Measurements from ENCODE around the gene ARMH3.
"Not testable (repeated sequence)": the region's sequence is repeated elsewhere in the genome, so short reads cannot be mapped to it uniquely, and the experiment has no call there.

ARMH3 gene, protein sequence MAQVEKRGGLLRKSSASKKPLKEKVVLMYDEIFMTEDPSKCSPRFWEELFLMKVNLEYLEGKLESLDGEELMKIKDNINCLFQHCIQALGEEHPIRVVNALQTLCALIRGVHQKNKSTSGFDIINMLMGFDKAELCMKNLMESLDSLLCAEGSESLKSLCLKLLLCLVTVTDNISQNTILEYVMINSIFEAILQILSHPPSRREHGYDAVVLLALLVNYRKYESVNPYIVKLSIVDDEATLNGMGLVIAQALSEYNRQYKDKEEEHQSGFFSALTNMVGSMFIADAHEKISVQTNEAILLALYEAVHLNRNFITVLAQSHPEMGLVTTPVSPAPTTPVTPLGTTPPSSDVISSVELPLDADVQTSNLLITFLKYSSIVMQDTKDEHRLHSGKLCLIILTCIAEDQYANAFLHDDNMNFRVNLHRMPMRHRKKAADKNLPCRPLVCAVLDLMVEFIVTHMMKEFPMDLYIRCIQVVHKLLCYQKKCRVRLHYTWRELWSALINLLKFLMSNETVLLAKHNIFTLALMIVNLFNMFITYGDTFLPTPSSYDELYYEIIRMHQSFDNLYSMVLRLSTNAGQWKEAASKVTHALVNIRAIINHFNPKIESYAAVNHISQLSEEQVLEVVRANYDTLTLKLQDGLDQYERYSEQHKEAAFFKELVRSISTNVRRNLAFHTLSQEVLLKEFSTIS

GRCh38 chr10:102055647-102056419 lies at the start of gene ARMH3:
ARMH3 (minus strand) TSS chr10:102056173; CDS start chr10:102040114, 16,059 bp downstream.
- DNase-seq = peak; percentile 66

- DNase-seq = no peak
Observed at GRCh38 chr10:102102421-102102820, 46.4 kb upstream of the ARMH3 start.

DNA sequence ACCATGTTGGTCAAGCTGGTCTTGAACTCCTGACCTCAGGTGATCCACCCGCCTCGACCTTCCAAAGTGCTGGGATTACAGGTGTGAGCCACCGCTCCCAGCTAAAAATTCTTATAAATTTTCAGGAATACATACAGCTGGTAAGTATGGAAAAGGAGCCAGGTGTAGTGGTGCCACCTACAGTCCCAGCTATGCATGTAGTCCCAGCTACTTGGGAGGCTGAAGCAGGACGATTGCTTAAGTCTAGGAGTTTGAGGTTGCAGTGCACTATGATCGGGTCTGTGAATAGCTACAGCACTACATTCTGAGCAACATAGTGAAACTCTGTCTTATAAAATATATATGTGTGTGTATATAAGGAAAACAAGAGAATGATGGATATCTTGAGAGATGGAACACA lies 45.2 kb upstream of the ARMH3 start:
- DNase-seq = no peak

- no peak for DNase-seq
Observed at GRCh38 chr10:102096449-102096848, 40.5 kb upstream of the ARMH3 start.

- no peak for DNase-seq
Observed at GRCh38 chr10:102090772-102091171, 34.8 kb upstream of the ARMH3 start.

DNA sequence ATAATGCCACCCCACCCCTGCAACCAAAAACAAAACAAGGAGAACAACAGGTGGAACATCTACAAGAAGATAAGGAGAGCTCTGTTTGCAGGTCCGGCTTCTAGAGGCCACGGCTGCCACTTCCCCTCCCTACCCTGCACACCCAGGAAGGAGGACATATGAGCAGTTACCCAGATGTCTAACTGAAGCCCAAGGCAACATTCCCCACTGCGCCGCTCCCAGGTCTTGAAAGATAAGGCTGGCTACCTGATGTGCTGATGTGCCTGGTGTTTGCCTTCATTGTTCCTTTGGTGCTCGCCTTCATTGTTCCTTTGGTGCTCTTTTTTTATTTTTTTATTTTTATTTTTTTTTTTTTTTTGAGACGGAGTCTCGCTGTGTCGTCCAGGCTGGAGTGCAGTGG lies 30.2 kb upstream of the ARMH3 start:
- DNase-seq = no peak

- no peak for DNase-seq
Observed at GRCh38 chr10:102085336-102085735, 29.4 kb upstream of the ARMH3 start.

GRCh38 chr10:102083541-102083940 lies 27.6 kb upstream of the ARMH3 start:
- no peak for DNase-seq

- no peak for DNase-seq
Observed at GRCh38 chr10:102072673-102073527, 16.9 kb upstream of the ARMH3 start.

DNA sequence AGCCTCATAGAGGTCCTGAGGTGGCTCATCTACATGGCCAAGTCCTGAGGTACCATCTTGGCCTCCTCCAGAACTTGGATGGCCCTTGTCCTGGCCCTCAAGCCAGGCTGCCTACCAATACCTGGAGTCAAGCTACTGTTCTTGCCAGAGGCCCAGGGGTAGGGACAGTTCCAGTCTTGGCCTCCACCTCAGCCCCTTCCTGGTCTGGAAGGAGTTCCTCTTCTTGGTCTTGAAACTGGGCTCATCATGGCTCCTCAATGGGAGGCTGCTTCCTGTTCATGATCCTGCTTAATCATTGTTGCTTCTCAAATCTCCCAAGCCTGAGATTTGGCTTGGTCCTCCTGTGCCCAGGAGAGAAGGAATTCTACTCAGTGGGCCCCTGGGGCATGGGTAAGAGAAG lies 13.1 kb upstream of the ARMH3 start:
- DNase-seq = no peak

GRCh38 chr10:102068216-102068615 lies 12.2 kb upstream of the ARMH3 start:
- no peak for DNase-seq

GRCh38 chr10:102067091-102067916 lies 11.3 kb upstream of the ARMH3 start:
- no peak for DNase-seq

DNA sequence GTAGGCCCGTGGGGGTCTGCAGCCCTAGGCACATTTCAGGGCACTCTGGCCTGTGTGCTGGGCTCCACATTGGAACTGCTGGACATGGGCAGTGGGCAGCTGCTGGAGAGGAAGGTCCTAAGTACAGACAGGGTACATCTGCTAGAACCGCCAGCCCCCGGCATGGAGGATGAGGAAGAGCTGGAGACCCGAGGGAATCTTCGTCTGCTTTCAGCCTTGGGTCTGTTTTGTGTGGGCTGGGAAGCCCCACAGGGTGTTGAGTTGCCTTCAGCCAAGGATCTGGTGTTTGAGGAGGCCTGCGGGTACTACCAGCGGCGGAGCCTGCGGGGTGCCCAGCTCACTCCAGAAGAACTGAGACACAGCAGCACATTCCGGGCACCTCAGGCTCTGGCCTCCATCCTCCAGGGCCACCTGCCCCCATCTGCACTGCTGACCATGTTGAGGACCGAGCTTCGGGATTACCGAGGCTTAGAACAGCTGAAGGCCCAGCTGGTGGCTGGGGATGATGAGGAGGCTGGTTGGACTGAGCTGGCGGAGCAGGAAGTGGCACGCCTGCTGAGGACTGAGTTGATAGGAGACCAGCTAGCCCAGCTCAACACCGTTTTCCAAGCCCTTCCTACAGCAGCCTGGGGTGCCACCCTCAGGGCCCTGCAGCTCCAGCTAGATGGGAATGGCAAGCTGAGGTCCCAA lies 10.6 kb upstream of the ARMH3 start:
- peak; percentile 31 for DNase-seq

- no peak for DNase-seq
Observed at GRCh38 chr10:102065561-102066398, 9.8 kb upstream of the ARMH3 start.

DNA sequence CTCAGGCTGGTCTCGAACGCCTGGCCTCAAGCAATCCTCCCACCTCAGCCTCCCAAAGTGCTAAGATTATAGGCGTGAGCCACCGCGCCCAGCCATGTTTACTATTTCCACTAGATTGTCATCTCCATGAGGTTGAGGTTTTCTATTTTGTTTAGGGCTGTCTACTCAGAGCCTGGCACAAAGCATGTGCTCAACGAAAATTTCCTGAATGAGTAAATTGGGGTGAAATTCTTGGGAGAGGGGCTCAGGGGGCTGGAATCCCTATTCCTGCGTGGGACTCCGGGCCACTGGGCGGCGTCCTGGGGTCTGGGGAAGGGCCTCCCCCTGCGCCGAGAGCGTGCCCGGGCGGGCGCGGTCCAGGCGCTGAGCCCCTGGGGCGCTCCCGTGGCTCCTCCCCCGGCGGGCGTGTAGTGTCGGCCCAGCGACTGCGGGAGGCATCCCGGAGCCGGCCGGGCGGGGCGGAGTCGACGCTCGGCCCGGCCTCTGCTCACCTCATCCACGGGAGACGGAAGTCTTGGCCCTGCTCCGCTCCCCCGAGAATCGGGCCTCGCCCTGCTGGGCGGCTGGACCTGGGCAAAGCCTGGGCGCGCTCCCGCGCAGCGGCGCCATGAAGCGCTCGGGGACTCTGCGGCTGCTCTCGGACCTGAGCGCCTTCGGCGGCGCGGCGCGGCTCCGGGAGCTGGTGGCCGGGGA lies 9.0 kb upstream of the ARMH3 start, which contains the start of gene HPS6:
Gene HPS6, plus strand, starts transcription at position 482 of the 693 bp plus-strand sequence. Its CDS starts 126 bp downstream, at position 608.
- no peak for DNase-seq

DNA sequence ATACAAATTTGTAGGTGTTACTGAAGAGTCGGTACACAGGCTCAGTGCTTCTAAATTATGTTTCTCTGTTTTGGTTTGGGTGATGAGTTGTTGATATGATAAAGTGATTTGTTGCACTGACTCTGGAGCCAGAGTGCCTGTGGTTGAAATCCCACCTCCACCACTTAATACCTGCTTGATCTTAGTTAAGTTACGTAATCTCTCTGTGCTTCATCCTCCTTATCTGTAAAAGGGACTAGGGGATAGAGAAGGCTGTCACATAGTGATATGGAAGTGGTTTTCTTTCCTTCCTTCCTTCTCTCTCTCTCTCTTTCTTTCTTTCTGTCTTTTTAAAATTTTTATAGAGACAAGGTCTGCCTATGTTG lies 8.5 kb upstream of the ARMH3 start:
- DNase-seq = no peak

DNA sequence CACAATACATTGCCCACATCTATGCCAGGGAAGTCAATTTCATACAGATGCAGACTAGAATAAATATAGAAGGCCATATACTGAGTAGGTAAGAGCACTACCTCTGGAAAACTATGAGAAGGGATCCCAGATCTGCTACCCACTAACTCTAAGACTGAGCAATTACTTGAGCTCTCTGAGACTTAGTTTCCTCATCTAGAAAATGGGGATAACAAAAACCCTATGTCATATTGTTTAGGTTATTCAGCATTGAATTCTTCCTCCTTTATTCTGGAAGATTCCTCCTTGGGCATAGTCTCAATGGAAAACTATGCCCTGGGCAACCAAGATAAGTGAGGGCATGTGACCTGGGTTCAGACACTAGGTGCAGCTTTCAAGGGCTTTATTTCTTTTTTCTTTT lies 4.0 kb upstream of the ARMH3 start:
- no peak for DNase-seq

- DNase-seq = not testable (repeated sequence)
Observed at GRCh38 chr10:102054881-102055646, 909 bp downstream of the ARMH3 start.

- DNase-seq = no peak
Observed at GRCh38 chr10:102046095-102046494, 9.9 kb downstream of the ARMH3 start.
